ENCODE data around the gene CSRP1.

CSRP1 gene

GRCh38 chr1:201518071-201518470, 11.1 kb upstream of the CSRP1 start:
- DNase-seq (ENCODE audit: low read depth, low spot score): no peak
- H3K4me3 ChIP-seq (ENCODE audit: low read depth, low read length): no peak overlapping the region
- no peak for TF ChIP-seq CTCF (IDR thresholded peaks at IDR 0.05; ENCODE audit: low read depth, low read length)
- in situ Hi-C loops (cut with HindIII; ENCODE audit: low sequenced_read_pairs): no loop called here

GRCh38 chr1:201517631-201518030, 10.7 kb upstream of the CSRP1 start:
- TF ChIP-seq CTCF (IDR thresholded peaks at IDR 0.05; ENCODE audit: low read depth, low read length): no peak
- no peak overlapping the region for H3K4me3 ChIP-seq (ENCODE audit: low read depth, low read length)
- in situ Hi-C loops (cut with HindIII; ENCODE audit: low sequenced_read_pairs): no loop called here
- DNase-seq (ENCODE audit: low read depth, low spot score): no peak

GRCh38 chr1:201516511-201517127, 9.7 kb upstream of the CSRP1 start:
- no peak overlapping the region for H3K4me3 ChIP-seq (ENCODE audit: low read depth, low read length)
- no peak for TF ChIP-seq CTCF (IDR thresholded peaks at IDR 0.05; ENCODE audit: low read depth, low read length)
- DNase-seq (ENCODE audit: low read depth, low spot score): no peak
- in situ Hi-C loops (cut with HindIII; ENCODE audit: low sequenced_read_pairs): no loop called here

- no peak for DNase-seq (ENCODE audit: low read depth, low spot score)
- in situ Hi-C loops (cut with HindIII; ENCODE audit: low sequenced_read_pairs): no loop called here
- no peak for TF ChIP-seq CTCF (IDR thresholded peaks at IDR 0.05; ENCODE audit: low read depth, low read length)
- no peak overlapping the region for H3K4me3 ChIP-seq (ENCODE audit: low read depth, low read length)
Observed at GRCh38 chr1:201515895-201516294, 9.0 kb upstream of the CSRP1 start.

- no peak for DNase-seq (ENCODE audit: low read depth, low spot score)
- in situ Hi-C loops (cut with HindIII; ENCODE audit: low sequenced_read_pairs): no loop called here
- H3K4me3 ChIP-seq (ENCODE audit: low read depth, low read length): no peak overlapping the region
- no peak for TF ChIP-seq CTCF (IDR thresholded peaks at IDR 0.05; ENCODE audit: low read depth, low read length)
Observed at GRCh38 chr1:201515062-201515750, 8.3 kb upstream of the CSRP1 start.

- TF ChIP-seq CTCF (IDR thresholded peaks at IDR 0.05; ENCODE audit: low read depth, low read length): no peak
- no peak overlapping the region for H3K4me3 ChIP-seq (ENCODE audit: low read depth, low read length)
- in situ Hi-C loops (cut with HindIII; ENCODE audit: low sequenced_read_pairs): no loop called here
- no peak for DNase-seq (ENCODE audit: low read depth, low spot score)
Observed at GRCh38 chr1:201514466-201514865, 7.5 kb upstream of the CSRP1 start.
